ENCODE data around the gene CREBBP.

Gene CREBBP

GRCh38 chr16:3695610-3696369, 184.7 kb downstream of the CREBBP start:
- TF ChIP-seq POLR2AphosphoS5 (IDR thresholded peaks at IDR 0.05; ENCODE audit: borderline replicate concordance, low read depth, low read length) (no peak; the same call in 1 of the 2 replicates), FOXP2 (optimal IDR thresholded peaks at IDR 0.05; ENCODE audit: control extremely low read depth, extremely low read length, insufficient read depth) (no peak), EZH2 (IDR thresholded peaks at IDR 0.05) (no peak)
- H3K9me3 ChIP-seq (ENCODE audit: low read depth, low read length): no peaks in the 10 kb centered on the region
- no peak overlapping the region for H3K4me3 ChIP-seq
- DNase-seq (ENCODE audit: low read depth, low spot score): no peak
- peak overlapping the region; percentile 39; the same call in 1 of the 2 replicates for H3K27ac ChIP-seq
- H3K9ac ChIP-seq (ENCODE audit: insufficient read length): no peak overlapping the region
- peaks cover 19% of the 10 kb centered on the region; the same call in 1 of the 2 replicates for H3K36me3 ChIP-seq (ENCODE audit: insufficient read depth, low read length)

DNA sequence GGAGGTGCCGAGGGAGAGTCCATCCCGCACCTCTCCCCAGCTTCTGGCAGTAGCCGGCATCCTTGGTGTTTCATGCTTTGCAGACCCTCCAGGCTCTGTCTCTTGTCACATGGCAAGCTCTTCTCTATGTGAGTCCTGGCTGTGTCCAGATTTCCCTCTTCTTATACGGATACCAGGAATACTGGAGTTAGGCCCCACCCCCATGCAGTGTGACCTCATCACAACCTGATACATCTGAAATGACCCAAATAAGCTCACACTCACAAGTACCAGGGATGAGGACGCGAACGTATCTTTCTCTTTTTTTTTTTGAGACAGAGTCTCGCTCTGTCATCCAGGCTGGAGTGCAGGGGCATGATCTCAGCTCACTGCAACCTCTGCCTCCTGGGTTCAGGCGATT, 186.5 kb downstream of the CREBBP start:
- no peak for DNase-seq (ENCODE audit: low read depth, low spot score)
- Histone ChIP-seq H3K9ac (ENCODE audit: insufficient read length) (no peak overlapping the region), H3K27ac (0 out of 2 replicates have a peak overlapping the region, but pooled peaks have one; percentile 19), H3K36me3 (ENCODE audit: insufficient read depth, low read length) (peaks cover 24% of the 10 kb centered on the region), H3K9me3 (ENCODE audit: low read depth, low read length) (no peaks in the 10 kb centered on the region), H3K4me3 (no peak overlapping the region)
- TF ChIP-seq FOXP2 (optimal IDR thresholded peaks at IDR 0.05; ENCODE audit: control extremely low read depth, extremely low read length, insufficient read depth) (no peak), EZH2 (IDR thresholded peaks at IDR 0.05) (no peak), POLR2AphosphoS5 (IDR thresholded peaks at IDR 0.05; ENCODE audit: borderline replicate concordance, low read depth, low read length) (no peak)

- no peak for DNase-seq (ENCODE audit: low read depth, low spot score)
- Histone ChIP-seq H3K9me3 (ENCODE audit: low read depth, low read length) (no peaks in the 10 kb centered on the region), H3K27ac (peak overlapping the region; percentile 67), H3K4me3 (no peak overlapping the region), H3K36me3 (ENCODE audit: insufficient read depth, low read length) (peaks cover 41% of the 10 kb centered on the region), H3K9ac (ENCODE audit: insufficient read length) (no peak overlapping the region)
- no peak for TF ChIP-seq POLR2AphosphoS5 (IDR thresholded peaks at IDR 0.05; ENCODE audit: borderline replicate concordance, low read depth, low read length)
- no peak for TF ChIP-seq FOXP2 (optimal IDR thresholded peaks at IDR 0.05; ENCODE audit: control extremely low read depth, extremely low read length, insufficient read depth)
These were observed 188.8 kb downstream of the CREBBP start for GRCh38 chr16:3691761-3692160.

- TF ChIP-seq EZH2 (IDR thresholded peaks at IDR 0.05): no peak
- no peak for TF ChIP-seq FOXP2 (optimal IDR thresholded peaks at IDR 0.05; ENCODE audit: control extremely low read depth, extremely low read length, insufficient read depth)
- TF ChIP-seq POLR2AphosphoS5 (IDR thresholded peaks at IDR 0.05; ENCODE audit: borderline replicate concordance, low read depth, low read length): no peak
- Histone ChIP-seq H3K9ac (ENCODE audit: insufficient read length) (no peak overlapping the region), H3K27ac (peak overlapping the region; percentile 67), H3K36me3 (ENCODE audit: insufficient read depth, low read length) (peaks cover 47% of the 10 kb centered on the region), H3K9me3 (ENCODE audit: low read depth, low read length) (no peaks in the 10 kb centered on the region), H3K4me3 (peak overlapping the region; percentile 53)
- no peak for DNase-seq (ENCODE audit: low read depth, low spot score)
These were observed 189.4 kb downstream of the CREBBP start for GRCh38 chr16:3690980-3691720.

- H3K4me3 ChIP-seq: peak overlapping the region; percentile 53
- peak; percentile 80 for DNase-seq (ENCODE audit: low read depth, low spot score)
- H3K27ac ChIP-seq: peak overlapping the region; percentile 67
- H3K36me3 ChIP-seq (ENCODE audit: insufficient read depth, low read length): peaks cover 54% of the 10 kb centered on the region
- no peaks in the 10 kb centered on the region for H3K9me3 ChIP-seq (ENCODE audit: low read depth, low read length)
- no peak overlapping the region for H3K9ac ChIP-seq (ENCODE audit: insufficient read length)
- TF ChIP-seq POLR2AphosphoS5 (IDR thresholded peaks at IDR 0.05; ENCODE audit: borderline replicate concordance, low read depth, low read length): no peak; the same call in 1 of the 2 replicates
- no peak for TF ChIP-seq FOXP2 (optimal IDR thresholded peaks at IDR 0.05; ENCODE audit: control extremely low read depth, extremely low read length, insufficient read depth)
- no peak for TF ChIP-seq EZH2 (IDR thresholded peaks at IDR 0.05)
These were observed 190.0 kb downstream of the CREBBP start for GRCh38 chr16:3690470-3690928.

GRCh38 chr16:3689731-3690130, 190.8 kb downstream of the CREBBP start:
- Histone ChIP-seq H3K9me3 (ENCODE audit: low read depth, low read length) (no peaks in the 10 kb centered on the region), H3K9ac (ENCODE audit: insufficient read length) (no peak overlapping the region), H3K27ac (peak overlapping the region; percentile 77), H3K4me3 (no peak overlapping the region), H3K36me3 (ENCODE audit: insufficient read depth, low read length) (peaks cover 55% of the 10 kb centered on the region)
- no peak for DNase-seq (ENCODE audit: low read depth, low spot score)
- no peak for TF ChIP-seq FOXP2 (optimal IDR thresholded peaks at IDR 0.05; ENCODE audit: control extremely low read depth, extremely low read length, insufficient read depth)
- TF ChIP-seq POLR2AphosphoS5 (IDR thresholded peaks at IDR 0.05; ENCODE audit: borderline replicate concordance, low read depth, low read length): no peak
- TF ChIP-seq EZH2 (IDR thresholded peaks at IDR 0.05): no peak

DNA sequence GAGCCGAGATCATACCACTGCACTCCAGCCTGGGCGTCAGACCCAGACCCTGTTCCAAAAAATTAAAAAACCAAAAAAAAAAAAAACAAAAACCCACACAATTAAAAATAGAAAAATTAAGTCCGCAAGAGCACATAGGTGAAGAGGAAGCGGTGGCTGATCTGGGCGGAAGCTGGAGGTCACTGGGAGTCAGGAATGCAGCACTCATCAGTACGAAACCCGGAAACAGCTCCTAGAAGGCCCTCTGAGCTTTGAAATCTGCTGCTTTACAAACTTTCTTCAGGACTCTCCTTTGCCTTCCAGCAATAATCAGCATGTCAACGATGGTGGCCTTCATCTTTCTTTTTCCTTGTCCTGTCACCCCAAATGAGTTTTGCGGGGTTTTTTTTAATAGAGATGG, 192.7 kb downstream of the CREBBP start:
- H3K27ac ChIP-seq: no peak overlapping the region; the same call in 1 of the 2 replicates
- no peak overlapping the region for H3K9ac ChIP-seq (ENCODE audit: insufficient read length)
- peaks cover 71% of the 10 kb centered on the region for H3K36me3 ChIP-seq (ENCODE audit: insufficient read depth, low read length)
- no peaks in the 10 kb centered on the region for H3K9me3 ChIP-seq (ENCODE audit: low read depth, low read length)
- no peak for TF ChIP-seq POLR2AphosphoS5 (IDR thresholded peaks at IDR 0.05; ENCODE audit: borderline replicate concordance, low read depth, low read length)
- no peak for TF ChIP-seq EZH2 (IDR thresholded peaks at IDR 0.05)
- no peak for TF ChIP-seq FOXP2 (optimal IDR thresholded peaks at IDR 0.05; ENCODE audit: control extremely low read depth, extremely low read length, insufficient read depth)
- no peak overlapping the region for H3K4me3 ChIP-seq
- no peak for DNase-seq (ENCODE audit: low read depth, low spot score)

GRCh38 chr16:3687021-3687420, 193.5 kb downstream of the CREBBP start:
- TF ChIP-seq FOXP2 (optimal IDR thresholded peaks at IDR 0.05; ENCODE audit: control extremely low read depth, extremely low read length, insufficient read depth) (no peak), POLR2AphosphoS5 (IDR thresholded peaks at IDR 0.05; ENCODE audit: borderline replicate concordance, low read depth, low read length) (no peak), EZH2 (IDR thresholded peaks at IDR 0.05) (no peak)
- Histone ChIP-seq H3K27ac (no peak overlapping the region), H3K9ac (ENCODE audit: insufficient read length) (no peak overlapping the region), H3K36me3 (ENCODE audit: insufficient read depth, low read length) (peaks cover 78% of the 10 kb centered on the region), H3K4me3 (no peak overlapping the region), H3K9me3 (ENCODE audit: low read depth, low read length) (no peaks in the 10 kb centered on the region)
- DNase-seq (ENCODE audit: low read depth, low spot score): no peak

Data from SK-N-MC (cell line).